Uterus (tissue), 2 donors: ENCODE results near the gene ABLIM2.

Experiments
- POLR2A ChIP-seq, 2 donors: fragments of 450-650 bp; IDR thresholded peaks; one replicate each; pipeline ENCODE4 v1.6.1; 2016; ENCODE audit warnings: antibody characterized with exemption in 2 of 2, mild to moderate bottlenecking in 1 of 2, moderate library complexity in 1 of 2
- TF ChIP-seq, protein P1 (sequence below), 4 experiments: fragments of 200-600 bp in 2 of 4; fragments of 450-650 bp in 2 of 4; sonication (generic) in 2 of 4; IDR thresholded peaks; one replicate each; pipeline ENCODE4 v1.5.1; 2016 to 2019; ENCODE audit warnings: antibody characterized with exemption in 4 of 4, mild to moderate bottlenecking in 2 of 4, moderate library complexity in 1 of 4

DNA sequence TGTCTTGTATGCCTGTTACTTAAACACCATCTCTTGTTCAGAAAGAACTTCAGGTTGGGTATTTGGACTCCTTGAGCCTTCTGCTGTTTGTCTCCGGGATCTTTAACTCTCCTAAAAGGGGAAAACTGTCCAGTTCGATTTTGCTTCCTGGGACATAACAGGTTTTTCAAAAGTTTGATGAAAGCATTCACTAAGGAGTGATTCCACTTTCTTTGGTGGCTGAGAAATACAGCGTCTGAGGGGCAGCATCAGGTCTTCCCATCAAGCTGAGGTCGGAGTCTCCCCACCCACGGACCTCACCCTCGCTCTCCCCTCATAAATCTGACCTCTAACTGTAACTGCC, 220.4 kb downstream of the ABLIM2 start:
- TF ChIP-seq POLR2A (IDR thresholded peaks at IDR 0.05), result no peak
- TF ChIP-seq, protein P1, sequence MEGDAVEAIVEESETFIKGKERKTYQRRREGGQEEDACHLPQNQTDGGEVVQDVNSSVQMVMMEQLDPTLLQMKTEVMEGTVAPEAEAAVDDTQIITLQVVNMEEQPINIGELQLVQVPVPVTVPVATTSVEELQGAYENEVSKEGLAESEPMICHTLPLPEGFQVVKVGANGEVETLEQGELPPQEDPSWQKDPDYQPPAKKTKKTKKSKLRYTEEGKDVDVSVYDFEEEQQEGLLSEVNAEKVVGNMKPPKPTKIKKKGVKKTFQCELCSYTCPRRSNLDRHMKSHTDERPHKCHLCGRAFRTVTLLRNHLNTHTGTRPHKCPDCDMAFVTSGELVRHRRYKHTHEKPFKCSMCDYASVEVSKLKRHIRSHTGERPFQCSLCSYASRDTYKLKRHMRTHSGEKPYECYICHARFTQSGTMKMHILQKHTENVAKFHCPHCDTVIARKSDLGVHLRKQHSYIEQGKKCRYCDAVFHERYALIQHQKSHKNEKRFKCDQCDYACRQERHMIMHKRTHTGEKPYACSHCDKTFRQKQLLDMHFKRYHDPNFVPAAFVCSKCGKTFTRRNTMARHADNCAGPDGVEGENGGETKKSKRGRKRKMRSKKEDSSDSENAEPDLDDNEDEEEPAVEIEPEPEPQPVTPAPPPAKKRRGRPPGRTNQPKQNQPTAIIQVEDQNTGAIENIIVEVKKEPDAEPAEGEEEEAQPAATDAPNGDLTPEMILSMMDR (IDR thresholded peaks at IDR 0.05), result no peak
